GM19328 (cell line): ENCODE results near the gene KRTAP12-1.

Experiments
- ATAC-seq: cut with Tn5 transposase; IDR thresholded peaks from one replicate; pipeline ENCODE4 v1.9.1; 2021; ENCODE audit warnings: mild to moderate bottlenecking, moderate library complexity; ENCODE audit not compliant: unreplicated experiment

The KRTAP12-1 gene, protein sequence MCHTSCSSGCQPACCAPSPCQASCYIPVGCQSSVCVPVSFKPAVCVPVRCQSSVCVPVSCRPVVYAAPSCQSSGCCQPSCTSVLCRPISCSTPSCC

DNA sequence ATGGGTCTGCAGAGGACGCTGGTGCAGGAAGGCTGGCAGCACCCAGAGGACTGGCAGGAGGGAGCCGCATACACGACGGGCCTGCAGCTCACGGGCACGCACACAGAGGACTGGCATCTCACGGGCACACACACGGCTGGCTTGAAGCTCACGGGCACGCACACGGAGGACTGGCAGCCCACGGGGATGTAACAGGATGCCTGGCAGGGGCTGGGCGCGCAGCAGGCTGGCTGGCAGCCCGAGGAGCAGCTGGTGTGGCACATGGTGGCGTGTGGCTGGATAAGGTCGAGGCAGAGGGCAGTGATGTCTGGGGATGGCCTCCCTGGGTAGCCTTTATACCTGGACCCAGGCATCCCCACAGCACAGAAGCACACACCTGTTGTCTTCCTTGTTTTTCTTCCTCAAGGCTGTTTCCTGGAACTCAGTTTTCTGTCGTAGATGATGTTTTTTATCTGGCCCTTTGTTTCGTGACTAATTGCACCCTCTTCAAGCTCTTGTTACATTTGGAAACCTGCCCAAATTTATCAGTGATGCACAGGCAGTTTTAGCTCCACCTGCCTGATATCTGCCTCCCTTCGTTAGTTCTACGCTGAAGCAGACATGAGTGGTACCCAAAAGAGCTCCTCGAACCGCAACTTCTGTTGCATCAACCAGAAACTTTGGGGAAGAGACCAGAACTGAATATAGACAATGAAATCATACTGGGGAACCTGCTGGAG is at the start of gene KRTAP12-1:
TSS of gene KRTAP12-1 (minus strand) at position 303 of the 719 bp plus-strand sequence. CDS start at position 263, 40 bp downstream.
- no peak for ATAC-seq

DNA sequence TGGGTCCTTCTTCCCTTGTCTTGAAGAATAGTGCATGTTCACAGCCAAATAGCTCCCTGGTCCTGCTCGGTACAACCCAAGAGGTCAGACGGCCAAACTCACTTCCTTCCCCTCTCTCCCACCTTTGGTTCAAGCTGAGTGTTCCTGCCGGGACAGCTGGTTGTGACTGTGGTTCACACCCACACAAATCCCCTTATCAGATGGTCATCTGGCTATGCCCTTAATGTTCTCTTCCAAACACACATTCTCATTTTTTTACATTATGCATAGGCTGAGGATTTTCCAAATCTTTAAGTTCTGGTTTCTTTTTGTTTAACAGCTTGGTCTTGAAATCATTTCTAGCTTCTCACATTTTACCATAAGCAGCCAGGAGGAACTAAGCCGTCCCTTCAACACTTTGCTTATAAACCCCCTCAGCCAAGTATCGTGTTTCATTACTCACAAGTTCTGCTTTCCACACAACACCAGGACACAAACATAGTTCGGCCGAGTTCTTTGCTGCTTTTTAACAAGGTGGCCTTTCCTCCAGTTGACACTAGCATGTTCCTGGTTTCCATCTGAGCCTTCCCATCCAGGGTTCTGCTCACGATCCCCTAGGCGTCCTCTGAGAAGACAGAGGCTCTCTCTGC is 49.1 kb upstream of the KRTAP12-1 start:
- ATAC-seq, result no peak

DNA sequence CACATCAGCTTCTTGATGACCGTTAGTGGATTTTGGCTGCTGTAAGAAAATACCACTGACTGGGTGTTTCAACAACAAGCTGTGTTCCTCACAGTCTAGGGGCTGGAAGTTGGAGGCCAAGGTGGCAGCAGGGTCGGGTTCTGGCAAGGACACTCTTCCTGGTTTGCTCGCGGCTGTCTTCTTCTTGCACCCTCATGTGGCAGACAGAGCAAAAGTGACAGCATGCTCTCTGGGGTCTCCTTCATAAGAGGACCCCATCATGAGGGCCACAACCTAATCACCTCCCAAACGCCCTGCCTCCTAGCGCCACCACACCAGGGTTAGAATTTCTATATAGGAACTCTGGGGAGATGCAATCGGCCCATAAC is 48.0 kb upstream of the KRTAP12-1 start:
- no peak for ATAC-seq

GRCh38 chr21:44729336-44730027 is 47.5 kb upstream of the KRTAP12-1 start:
- ATAC-seq, result no peak

- no peak for ATAC-seq
Observed at GRCh38 chr21:44728716-44729115, 46.8 kb upstream of the KRTAP12-1 start.

GRCh38 chr21:44727757-44728156 is 45.8 kb upstream of the KRTAP12-1 start:
- no peak for ATAC-seq

- no peak for ATAC-seq
Observed at GRCh38 chr21:44727321-44727720, 45.4 kb upstream of the KRTAP12-1 start.

DNA sequence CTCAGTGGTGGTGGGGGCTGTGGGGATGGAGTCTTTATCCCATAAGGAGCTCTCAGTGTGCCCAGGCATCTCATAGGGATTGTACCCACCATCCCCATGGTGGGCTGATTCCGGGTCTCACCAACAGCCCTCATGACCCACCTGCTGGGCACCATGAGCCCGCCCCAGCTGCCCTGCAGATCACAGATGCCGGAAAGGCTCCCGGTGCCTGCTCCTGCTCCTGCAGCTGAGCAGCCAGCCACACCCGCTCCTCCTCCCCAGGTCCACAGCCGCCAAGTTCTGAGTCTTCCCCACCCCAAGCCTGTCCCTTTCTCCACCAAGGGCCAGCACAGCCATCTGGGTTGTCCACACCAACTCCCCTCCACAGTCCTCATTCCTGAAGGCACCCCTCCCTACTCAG is 44.9 kb upstream of the KRTAP12-1 start:
- no peak for ATAC-seq

DNA sequence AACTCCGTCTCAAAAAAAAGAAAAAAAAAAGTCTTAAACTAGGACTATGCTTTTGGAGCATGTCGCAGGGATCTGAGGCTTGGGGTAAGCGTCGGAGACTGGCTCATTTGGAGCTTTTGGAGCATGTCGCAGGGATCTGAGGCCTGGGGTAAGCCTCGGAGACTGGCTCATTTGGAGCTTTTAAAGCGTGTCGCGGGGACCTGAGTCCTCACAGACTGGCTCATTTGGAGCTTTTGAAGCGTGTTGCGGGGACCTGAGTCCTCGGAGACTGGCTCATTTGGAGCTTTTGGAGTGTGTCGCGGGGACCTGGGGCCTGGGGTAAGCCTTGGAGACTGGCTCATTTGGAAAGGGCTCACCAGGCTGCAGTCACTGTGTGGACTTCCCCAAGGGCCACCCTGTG is 43.0 kb upstream of the KRTAP12-1 start:
- no peak for ATAC-seq

DNA sequence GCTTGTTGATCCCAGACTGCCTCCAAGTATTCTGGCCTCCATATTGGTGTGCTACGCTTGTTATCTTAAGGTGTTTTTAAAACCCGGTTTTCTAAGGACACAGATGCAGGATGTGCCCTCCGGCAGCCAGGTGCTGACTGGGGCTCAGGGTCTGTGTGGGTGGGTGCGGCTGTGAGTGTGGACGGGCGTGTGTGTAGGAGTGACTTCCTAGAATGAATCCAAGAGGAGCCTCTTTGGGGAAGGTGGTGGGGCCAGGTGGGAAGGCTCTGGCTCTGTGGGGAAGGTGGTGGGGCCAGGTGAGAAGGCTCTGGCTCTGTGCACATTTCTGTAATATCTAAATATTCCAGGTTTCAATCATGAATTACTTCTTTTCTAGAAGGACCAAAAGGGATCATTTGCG is 42.2 kb upstream of the KRTAP12-1 start:
- ATAC-seq, result no peak

DNA sequence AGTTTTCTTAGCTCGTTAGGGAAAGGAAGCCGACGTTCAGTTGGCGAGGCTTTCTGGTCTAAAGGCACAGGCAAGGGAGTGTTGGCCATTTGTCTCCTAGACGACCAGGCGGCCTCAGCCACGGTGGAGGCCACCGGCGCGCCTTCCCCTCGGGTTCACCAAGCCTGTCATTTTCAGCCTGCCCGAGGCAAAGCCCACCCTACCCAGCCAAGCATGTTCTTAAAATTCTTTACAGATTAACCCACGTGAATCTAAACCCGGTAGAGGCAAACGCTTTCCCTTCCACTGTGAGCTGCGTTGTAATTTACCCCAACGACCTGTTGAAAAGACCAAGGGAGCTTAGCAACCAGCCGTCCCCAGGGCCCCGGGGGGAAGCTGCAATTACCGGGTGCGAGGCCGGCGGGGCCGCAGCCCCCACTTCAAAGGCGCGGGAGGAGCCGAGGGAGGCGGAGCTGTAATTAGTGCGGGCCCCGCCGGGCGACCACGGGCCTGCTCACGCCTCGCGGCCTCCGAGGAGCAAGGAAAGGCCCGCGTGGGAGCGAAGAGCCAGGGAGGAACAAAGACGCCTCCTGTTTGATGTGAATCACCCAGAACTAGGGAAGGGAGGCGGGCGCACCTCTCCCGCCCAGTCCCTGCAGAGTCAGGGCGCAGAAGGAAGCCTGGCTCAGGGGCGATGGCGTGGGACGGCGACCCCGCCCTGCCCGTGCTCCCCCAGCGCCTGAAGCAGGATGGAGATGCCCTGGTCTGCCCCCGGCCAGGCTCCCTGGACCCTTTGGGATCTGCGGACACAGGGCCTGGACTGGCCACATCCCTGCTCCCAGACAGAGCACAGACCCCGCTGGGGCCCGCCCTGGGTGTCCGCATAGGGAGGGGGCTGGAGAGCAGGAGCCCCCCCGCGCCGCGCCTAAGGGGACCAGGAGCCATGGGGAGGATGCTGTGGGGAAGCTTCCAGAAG is 41.5 kb upstream of the KRTAP12-1 start:
- no peak for ATAC-seq

GRCh38 chr21:44722731-44723130 is 40.8 kb upstream of the KRTAP12-1 start:
- no peak for ATAC-seq

DNA sequence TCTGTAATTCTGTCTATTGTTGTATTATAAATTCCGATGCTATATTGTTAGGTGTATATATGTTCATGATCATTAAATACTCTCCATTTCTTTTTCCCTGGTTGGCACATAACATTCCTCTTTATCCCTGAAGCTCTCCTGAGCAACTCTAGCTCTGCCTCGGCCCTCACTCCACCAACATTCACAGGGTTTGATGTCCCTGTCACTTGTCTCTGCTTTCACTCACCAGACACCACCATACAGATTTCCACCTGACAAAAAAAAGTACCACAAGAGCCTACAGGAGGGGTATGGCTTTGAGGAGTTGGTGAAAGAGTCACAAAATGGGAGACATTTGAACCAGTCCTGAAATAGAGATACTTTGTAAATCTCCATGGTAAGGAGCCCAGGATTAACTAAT is 38.2 kb upstream of the KRTAP12-1 start:
- no peak for ATAC-seq

DNA sequence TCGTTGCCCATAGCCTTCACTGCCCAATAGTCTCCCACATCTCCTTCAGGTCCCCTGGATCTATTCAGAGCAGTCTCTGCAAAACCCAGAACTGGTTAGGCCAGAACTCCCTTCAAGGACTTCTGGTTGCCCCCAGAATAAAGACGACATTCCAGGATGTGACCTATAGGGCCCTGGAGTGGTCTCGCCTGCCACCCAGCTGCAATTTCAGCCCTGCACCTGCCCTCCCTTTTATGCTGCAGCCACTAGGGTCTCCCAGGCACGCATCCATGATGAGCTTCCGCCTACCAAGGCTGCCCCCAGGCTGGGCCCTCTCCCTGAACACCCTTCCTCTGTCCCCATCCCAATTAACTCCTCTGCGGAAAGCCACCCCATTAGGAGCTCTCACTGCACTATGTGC is 36.6 kb upstream of the KRTAP12-1 start:
- ATAC-seq, result no peak

GRCh38 chr21:44718093-44718492 is 36.1 kb upstream of the KRTAP12-1 start:
- no peak for ATAC-seq

DNA sequence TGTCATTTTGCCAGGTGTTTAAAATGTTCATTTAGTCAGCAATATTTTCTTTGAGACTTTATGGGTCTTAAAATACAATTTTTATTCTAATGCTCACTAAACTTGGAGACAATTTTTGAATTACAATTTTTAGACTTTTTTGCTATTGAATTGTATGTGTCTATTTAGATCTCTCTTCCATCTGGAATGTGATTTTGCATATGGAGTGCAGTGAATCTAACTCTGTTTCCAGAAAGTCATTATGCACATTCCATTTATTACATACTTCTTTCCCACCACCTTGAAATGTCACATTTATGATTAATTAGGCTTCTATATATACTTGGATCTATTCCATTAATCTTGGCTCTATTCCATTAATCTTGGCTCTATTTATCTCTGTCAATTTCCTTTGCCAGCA is 35.0 kb upstream of the KRTAP12-1 start:
- no peak for ATAC-seq

DNA sequence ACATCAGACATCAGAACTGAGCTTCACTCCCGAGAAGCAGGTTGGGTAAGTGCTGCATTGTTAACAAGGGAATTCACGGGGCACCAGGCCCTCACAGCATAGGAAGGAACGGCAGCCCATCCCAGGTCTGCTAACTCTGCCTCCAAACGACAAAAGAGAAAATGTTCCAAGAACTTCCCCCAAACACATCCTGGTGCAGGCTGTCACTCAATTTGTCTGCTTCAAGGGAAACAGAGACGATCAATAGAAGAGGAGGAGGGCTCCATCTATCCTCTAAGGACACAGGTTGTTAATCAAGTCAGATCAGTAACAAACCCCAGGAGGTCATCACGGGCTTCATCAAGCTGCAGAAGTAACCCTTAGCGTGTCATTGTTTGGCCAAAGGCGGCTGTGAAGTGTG is 32.9 kb upstream of the KRTAP12-1 start:
- no peak for ATAC-seq

- ATAC-seq, result no peak
Observed at GRCh38 chr21:44713846-44714245, 31.9 kb upstream of the KRTAP12-1 start.

- ATAC-seq, result no peak
Observed at GRCh38 chr21:44713130-44713529, 31.2 kb upstream of the KRTAP12-1 start.

DNA sequence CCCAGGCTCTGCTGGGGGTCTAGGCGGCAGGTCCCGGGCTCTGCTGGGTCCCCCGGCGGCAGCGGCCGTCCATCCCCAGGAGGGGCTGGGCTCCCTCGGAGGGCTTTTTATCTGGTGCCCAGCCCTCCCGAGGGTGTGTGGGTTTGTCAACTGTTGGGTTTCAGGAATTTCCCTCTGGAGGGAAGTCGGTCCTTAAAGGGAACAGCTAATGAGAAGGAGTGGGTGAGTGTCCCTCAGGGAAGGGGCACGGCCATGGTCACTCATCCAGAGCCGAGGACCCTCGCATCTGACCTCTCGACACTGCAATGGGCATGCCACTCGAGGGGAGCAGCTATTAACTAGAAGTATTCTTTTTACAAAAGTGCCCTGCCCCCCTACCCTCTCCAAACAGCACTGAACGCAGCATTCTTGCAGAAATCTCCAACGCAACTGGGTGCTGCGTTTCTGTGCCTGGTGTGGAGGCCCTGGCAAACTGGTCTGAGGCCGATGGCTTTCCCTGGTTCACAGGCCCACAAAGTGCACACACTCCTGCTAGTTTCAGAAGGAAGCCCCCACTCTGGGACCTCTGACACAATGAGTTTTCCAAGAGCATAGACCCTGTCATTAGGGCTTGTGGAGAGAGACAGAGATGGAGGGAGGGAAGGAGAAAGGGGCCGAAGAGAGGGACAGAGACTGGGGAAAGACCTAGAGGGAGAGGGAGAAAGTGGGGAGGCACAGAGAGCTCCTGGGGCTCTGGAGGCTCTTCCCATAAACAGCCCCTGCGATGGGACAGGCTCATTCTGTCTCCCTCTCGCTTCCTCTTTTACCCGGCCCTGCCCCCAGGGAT is 30.5 kb upstream of the KRTAP12-1 start:
- ATAC-seq, result no peak
